ENCODE data around the gene LYG2. TPM values are rescaled to one million over a fixed set of nuclear protein-coding genes. Genes with fewer than 3 reads are reported as not detected.

Gene LYG2
- polyA plus RNA-seq, 4 donors: 0.10 TPM; not detected in 3

Other genes with a start within 250 kb of the LYG2 start
- gene C2orf15, start 114.0 kb downstream of the LYG2 start, polyA plus RNA-seq: 10 to 100 TPM in 1 of 4 donors, 1 to 10 TPM in 3; 1.4 to 10.0 (median 5.2) TPM
- gene TSGA10, start 100.7 kb downstream of the LYG2 start, polyA plus RNA-seq: 10 to 100 TPM in 1 of 4 donors, 1 to 10 TPM in 3; 2.2 to 10.2 (median 2.3) TPM
- 10 to 100 TPM in 3 of 4 donors, 1 to 10 TPM in 1; 7.0 to 18.2 (median 11.8) TPM for gene LIPT1, start 100.7 kb downstream of the LYG2 start, polyA plus RNA-seq
- gene MITD1, start 74.6 kb downstream of the LYG2 start, polyA plus RNA-seq: 10 to 100 TPM; 27.6 to 51.2 (median 34.4) TPM
- 10 to 100 TPM; 19.7 to 39.5 (median 24.0) TPM for gene MRPL30, start 74.5 kb downstream of the LYG2 start, polyA plus RNA-seq
- gene LYG1, start 45.5 kb upstream of the LYG2 start, polyA plus RNA-seq: 10 to 100 TPM in 1 of 4 donors, 1 to 10 TPM in 3; 1.5 to 14.3 (median 3.6) TPM
- 10 to 100 TPM; 25.1 to 34.0 (median 29.6) TPM for gene TXNDC9, start 80.7 kb upstream of the LYG2 start, polyA plus RNA-seq
- 10 to 100 TPM; 21.0 to 43.0 (median 32.1) TPM for gene EIF5B, start 81.7 kb upstream of the LYG2 start, polyA plus RNA-seq
- 10 to 100 TPM in 3 of 4 donors, 1 to 10 TPM in 1; 9.7 to 40.1 (median 17.8) TPM for gene REV1, start 234.4 kb upstream of the LYG2 start, polyA plus RNA-seq

Measured in small intestine (tissue), 4 donors.